NCI-H1436 (cell line): ENCODE results near the gene CNTFR.

Source experiments
- DNase-seq: peaks from one replicate; lab custom pipeline; 2025; lab: John Stamatoyannopoulos, UW

Gene CNTFR

GRCh38 chr9:34590381-34591247, 1.1 kb upstream of the CNTFR start:
- no peak for DNase-seq

- DNase-seq, result no peak
Observed at GRCh38 chr9:34588671-34589635, 571 bp downstream of the CNTFR start.

GRCh38 chr9:34587271-34587670, 2.3 kb downstream of the CNTFR start:
- no peak for DNase-seq

DNA sequence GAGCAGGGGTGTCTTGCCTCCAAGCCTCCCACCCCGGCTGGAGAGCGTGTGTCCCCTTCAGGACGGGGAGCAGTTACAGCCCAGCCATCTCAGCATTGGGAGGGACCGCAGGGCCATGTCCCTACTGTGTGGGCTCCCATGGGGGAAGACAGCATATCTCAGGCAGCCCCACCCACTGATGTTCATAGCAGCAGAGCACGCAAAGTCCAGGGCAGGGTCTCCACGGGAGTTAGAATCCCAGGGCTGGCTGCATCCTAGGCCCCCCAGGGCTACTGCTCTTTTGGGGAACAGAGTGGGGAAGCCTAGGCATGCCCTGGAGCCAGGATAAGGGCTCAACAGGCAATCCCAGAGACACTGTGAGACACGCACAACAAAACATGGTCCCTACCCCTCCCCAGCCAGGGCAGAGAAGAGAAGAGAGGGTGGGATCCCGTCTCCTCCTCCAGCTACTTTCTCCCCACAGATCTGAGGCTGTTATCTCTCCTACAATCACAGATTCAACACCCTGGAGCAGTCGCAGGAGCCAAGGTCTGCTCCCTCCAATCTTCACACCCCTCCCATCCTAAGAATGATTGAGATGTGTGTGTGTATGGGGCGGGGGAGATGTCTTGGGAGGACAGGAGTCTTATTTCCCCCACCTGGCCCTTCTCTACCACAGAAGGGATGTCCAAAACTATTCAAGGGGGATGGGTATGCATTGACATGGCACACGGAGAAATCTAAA, 3.4 kb downstream of the CNTFR start:
- no peak for DNase-seq

DNA sequence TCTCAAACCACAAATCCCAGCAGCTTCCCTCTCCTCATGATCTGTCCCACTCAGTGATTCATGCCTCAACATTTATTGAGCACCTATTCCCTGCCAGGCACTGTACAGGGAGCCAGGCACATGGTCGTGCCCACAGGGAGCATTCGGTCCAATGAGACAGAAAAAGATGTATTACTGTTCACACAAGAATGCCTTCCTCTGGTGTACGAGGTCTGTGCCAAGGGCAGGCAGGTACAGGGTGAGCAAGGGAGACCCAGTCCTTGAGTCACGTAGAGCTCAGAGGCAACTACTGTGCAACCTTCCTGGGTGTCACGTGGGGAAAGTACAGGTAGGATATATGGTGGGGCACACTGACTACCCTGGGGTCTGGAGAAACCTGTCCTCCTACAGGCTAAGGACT, 4.6 kb downstream of the CNTFR start:
- no peak for DNase-seq

DNA sequence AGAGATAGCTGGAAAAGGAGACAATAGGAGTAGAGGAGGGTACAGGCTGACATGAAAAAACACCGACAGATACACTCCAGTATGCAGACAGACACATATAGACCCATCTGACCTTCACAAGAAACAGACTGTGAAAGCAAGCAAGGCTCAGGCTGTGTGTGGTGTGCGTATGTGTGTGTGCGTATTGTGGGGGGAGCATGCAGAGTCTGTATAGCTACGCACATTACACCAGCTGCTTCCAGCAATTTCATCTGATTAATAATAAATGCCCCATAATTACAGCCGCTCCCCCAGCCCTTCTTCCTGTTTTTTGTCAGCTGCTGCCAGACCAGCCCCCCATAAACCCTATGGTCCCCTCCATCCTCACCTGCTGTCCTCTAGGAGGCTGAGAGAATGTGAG, 6.7 kb downstream of the CNTFR start:
- DNase-seq, result no peak

GRCh38 chr9:34581318-34581717, 8.2 kb downstream of the CNTFR start:
- no peak for DNase-seq

DNA sequence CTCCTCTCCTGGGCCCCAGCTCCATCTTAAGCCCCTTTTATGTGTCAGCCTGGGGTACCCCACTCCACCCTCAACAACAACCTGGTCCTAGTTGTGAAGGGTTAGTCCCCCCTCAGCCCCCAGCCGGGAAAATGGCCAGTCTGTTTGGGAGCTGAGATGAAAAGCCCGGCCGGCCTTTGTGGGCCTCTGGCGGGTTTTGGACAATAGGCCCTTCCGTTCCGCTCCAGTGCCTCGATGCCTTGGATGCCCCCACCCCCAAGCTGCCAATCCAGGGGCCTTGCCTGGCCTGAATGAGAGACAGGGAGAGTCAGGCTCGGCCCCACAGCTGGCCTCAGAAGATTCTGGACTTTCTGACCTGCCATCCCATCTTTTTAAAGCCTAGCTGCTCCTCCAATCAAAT, 9.2 kb downstream of the CNTFR start:
- no peak for DNase-seq

GRCh38 chr9:34579808-34580163, 9.7 kb downstream of the CNTFR start:
- DNase-seq, result no peak

DNA sequence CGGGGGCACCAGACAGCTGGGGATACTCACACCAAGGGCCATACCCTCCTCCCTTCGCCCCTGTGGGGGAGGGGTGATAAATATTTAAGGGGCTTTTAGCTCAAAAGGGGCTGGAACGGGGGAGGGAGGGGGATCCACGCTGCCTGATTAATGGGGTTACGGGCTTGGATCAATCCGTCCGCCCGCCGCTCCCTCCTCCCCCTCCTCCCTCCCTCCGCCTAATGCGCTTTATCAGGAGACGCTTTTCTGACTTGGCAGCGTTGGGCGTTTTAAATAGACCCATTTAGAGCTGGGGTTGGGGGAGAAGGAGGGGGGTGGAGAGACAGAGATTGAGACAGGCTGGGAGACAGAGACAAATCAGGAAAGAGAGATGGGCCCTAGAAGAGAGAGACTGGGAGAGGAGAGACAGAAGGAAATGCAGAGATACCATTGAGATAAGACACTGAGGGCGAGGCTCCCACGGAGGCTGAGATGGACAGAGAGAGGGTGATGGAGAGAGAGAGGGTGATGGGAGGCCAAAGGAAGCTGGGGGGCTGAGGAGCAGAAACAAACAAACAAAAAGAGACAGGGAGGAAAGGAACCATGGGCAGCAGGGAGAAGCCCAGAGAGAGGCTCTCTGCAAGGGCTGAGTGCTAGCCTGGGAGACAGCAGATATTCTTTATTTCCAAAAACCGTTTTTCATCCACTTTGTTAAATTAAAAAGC, 10.3 kb downstream of the CNTFR start:
- DNase-seq, result peak; percentile 17

GRCh38 chr9:34578241-34579103, 11.1 kb downstream of the CNTFR start:
- DNase-seq, result peak; percentile 9

DNA sequence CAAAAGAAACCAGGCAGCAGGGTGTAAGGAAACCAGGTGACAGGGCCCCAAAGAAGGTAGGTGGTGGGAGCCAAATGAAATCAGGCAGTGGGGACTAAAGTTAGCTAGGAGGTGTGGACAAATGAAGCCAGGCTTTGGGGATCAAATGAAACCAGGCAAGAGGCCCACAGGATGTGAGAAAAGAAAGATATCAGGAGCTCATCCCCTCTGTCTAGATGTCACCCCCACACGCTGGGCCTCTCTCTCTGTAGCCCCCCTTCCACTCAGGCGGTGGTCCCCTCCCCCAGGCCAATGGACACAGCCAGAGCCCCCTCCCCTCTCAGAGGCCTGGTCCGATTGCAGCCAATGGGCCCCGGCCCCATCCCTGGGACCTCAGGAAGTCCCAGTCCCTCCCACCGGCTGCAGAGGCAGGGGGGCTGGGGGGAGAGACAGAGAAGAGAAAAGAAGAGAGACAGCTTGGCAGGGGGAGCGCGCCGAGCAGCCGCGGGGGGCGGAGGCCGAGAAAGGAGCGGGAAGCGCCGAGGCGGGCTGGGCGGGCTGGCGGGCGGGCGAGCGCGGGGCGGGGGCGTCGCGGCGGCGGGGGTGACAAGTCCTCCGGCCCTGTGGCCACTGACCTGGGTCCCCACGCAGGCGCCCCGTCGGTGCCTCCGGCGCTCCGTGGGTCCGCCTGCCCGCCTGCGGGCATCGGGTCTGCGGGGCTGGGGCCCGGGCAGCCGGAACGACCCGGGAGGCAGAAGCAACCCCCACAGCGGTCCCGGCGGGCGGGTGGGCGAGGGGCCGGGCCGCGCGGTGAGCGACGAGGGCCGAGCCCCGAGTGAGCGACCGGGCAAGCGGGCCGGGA, 11.9 kb downstream of the CNTFR start:
- DNase-seq, result peak; percentile 8

DNA sequence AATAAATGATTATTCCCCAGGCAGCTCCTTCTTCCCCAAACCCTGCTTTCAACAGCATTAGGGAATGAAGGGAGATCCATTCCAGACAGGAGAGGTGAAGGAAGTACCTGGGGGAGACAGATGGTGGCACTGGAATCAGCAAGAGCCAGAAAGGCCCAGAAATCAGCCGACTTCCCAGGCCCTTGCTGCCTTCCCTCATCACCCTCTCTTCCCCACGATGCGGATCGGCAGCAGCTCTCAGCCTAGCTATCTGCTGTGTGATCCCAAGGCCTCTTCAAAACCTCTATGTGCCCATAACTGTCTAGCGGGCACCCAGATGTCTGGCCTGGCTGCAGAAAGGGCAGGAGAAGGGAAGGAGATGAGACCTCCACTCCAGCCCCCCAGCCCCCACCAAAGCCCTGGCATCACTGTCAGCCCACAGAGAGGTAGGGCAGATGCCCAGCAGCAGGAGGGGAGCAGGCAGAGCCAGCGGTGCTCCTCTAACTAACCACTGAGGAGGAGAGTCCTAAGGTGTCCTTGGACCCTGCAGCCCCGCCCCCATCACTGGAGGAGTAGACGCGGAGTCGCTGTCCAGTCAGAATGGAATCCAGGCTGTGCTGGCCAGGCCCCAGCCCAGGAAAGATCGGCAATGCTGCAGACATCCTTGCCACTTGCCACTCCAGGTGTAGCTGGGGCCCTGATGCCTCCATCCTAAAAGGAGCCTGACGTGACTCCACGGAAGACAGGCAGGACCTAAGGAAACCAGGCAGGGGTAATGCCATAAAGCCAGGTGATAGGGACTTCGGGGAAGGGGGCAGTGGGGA, 12.7 kb downstream of the CNTFR start:
- DNase-seq, result no peak

GRCh38 chr9:34575862-34576596, 13.5 kb downstream of the CNTFR start:
- DNase-seq, result no peak

DNA sequence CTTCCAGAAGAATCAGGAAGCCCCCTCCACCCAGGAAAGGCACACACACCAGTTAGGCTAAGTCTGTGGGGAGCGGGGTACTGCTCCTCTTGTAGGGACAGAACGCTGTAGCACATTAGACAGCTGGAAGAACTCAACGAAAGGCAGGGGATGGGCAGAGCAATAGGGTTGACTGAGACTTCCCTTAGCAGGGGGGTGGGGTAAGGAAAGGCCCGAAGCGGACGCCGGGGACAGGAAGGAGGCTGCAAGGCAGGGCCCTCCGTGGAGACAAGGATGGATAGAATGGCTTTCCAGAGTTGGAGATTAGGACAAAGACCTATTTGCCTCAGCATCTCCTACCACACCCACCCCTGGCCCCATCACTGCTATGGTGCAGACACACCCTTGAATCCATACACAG, 14.3 kb downstream of the CNTFR start:
- no peak for DNase-seq

DNA sequence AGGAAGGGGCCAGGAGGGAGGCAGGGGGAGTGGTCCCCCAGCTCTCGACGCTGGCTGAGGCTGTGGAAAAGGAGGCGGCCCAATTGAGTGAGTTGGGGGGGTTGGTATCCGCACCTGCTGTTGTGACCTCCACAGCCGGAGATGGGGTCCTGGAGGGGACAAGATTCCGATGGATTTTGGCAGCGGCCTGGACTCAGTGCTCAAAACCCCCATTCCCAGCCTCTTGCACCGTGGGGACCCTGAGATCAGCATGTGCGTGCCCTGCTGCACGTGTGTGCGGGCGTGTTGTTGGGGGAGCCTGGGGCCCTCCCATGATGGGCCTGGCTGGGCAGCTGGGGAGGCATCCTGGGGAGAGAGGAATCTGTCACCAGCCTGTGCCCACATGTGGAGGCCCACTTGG, 15.0 kb downstream of the CNTFR start:
- DNase-seq, result no peak

GRCh38 chr9:34573599-34574325, 15.8 kb downstream of the CNTFR start:
- no peak for DNase-seq

DNA sequence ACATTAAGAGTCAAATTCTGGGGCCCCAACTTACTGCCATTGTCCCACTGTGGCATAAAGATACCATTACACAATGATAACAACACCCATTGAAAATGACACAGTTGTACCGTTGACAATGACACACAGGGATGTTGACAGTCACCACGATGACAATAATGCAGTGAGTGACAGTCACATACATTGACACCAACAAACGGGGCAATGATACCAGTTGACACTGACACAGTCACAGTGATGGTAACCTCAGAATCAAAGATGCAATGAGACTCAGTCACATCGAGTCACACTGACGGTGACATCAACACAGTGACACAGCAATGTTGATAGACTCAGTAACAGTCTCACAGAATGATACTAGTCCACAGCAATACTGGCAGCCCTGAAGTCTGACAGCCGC, 16.9 kb downstream of the CNTFR start:
- no peak for DNase-seq
